ENCODE measurements around the gene D2HGDH. TPM values are rescaled to one million over a fixed set of nuclear protein-coding genes. Genes with fewer than 3 reads are reported as not detected.
A peak's percentile ranks its signal among the peaks of the same experiment; 100 is the strongest.

D2HGDH gene
- total RNA-seq, 1 donor from 2014 or later, result 55.4 TPM

DNA sequence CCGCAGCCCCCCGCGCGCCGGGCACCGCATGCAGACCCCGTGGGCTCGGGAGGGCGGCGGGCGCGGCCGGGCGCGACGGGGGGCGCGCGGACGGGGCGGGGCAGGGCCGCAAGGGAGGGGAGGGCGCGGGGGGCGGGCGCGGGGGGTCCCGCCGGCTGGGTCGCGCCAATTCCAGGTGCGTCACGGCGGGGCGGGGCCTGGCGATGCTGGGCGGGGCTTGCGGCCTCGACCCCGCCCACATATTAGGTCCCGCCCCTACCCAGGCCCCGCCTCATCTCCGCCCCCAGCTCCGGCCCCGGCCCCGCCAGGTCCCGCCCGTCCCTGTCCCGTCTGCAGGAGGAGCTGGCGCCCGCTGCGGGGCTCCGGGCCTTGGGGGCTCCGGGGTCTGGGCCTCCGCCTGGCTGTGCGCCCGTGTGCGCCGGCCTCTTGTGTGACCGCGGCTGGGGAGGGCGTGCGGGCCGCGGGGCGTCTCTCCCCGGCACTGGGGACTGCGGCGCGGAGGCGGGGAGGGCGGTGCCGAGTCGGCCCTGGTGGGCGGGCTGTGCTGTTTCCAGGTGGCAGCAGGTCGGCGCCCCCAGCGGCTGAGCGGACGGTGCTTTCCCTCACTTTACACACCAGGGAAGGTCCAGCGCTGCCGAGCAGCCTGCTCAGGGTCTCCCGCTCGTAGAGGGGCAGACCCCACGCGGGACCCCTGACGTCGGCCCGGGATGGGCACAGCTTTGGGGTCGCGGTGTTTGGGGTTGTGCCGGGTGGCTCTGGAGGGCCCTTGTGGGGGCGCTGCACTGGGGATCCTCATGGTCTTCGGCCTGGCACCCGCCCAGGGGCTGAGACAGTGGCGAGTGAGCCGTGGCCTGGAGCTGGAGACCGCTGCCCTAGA is 32.0 kb upstream of the D2HGDH start:
- CTCF ChIA-PET, result interaction anchor here (0.7 to 2.1 kb wide), 7 partner anchors 14 to 248 kb away, joined by 3 to 13 read pairs (median 4); partner anchors contain the start of genes D2HGDH and DTYMK
- Mint-ChIP-seq H3K36me3 (ENCODE audit: low read depth) (peaks cover 30% of the 10 kb centered on the region), H3K4me3 (peak overlapping the region; percentile 82), H3K27ac (peak overlapping the region; percentile 79), H3K9me3 (no peaks in the 10 kb centered on the region), H3K4me1 (peaks cover 26% of the 10 kb centered on the region), H3K27me3 (no peaks in the 10 kb centered on the region)
- POLR2A ChIA-PET, result interaction anchor here (0.7 to 6.6 kb wide), 21 partner anchors 8 to 1141 kb away, joined by 3 to 117 read pairs (median 5); partner anchors contain the start of genes ATG4B, CAPN10, D2HGDH and DTYMK
- peak; percentile 93 for DNase-seq
- ATAC-seq (ENCODE audit: low read depth), result peak; percentile 73
- intact Hi-C loops (cut with micrococcal nuclease), result loop anchor here (1.0 to 5.0 kb wide), 6 partner anchors 16 to 870 kb away; partner anchors contain the start of genes ATG4B, DTYMK and THAP4
- TF ChIP-seq, protein P1, sequence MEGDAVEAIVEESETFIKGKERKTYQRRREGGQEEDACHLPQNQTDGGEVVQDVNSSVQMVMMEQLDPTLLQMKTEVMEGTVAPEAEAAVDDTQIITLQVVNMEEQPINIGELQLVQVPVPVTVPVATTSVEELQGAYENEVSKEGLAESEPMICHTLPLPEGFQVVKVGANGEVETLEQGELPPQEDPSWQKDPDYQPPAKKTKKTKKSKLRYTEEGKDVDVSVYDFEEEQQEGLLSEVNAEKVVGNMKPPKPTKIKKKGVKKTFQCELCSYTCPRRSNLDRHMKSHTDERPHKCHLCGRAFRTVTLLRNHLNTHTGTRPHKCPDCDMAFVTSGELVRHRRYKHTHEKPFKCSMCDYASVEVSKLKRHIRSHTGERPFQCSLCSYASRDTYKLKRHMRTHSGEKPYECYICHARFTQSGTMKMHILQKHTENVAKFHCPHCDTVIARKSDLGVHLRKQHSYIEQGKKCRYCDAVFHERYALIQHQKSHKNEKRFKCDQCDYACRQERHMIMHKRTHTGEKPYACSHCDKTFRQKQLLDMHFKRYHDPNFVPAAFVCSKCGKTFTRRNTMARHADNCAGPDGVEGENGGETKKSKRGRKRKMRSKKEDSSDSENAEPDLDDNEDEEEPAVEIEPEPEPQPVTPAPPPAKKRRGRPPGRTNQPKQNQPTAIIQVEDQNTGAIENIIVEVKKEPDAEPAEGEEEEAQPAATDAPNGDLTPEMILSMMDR (IDR thresholded peaks at IDR 0.05), result no peak

DNA sequence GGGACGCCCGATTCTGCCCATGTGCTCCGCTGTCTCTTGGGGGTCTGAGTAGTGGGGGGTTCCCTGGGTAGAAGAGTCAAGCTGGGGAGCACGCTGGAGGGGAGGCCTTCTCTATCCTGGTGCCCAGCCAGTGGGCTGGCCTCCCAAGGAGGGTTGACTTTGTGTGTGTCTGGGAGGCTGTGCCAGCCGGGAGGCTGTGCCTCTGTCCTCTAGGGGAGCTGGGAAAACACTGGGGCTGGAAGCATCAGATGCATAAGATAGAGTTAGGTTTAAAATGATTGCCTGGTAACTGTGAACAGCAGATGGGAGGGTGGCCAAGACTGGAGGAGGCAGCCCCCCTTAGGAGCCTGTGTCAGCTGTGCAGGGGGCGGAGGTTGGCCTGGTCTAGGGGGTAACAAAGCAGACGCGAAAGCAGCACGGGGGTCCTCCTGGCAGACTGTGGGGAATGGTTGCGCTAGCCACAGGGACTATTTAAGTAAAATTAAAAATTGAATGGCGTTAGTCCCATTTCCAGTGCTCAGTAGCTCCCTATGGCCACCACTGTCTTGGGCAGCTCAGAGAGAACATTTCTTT is 31.3 kb upstream of the D2HGDH start:
- Mint-ChIP-seq H3K9me3 (no peaks in the 10 kb centered on the region), H3K27me3 (no peaks in the 10 kb centered on the region), H3K4me1 (peaks cover 26% of the 10 kb centered on the region), H3K4me3 (peak overlapping the region; percentile 82), H3K27ac (peak overlapping the region; percentile 79), H3K36me3 (ENCODE audit: low read depth) (peaks cover 35% of the 10 kb centered on the region)
- no peak for ATAC-seq (ENCODE audit: low read depth)
- intact Hi-C loops (cut with micrococcal nuclease), result loop anchor here (5.0 kb wide), 1 partner anchor 86 kb away; no protein-coding TSS in a partner anchor
- TF ChIP-seq, protein P1 (IDR thresholded peaks at IDR 0.05), result no peak
- CTCF ChIA-PET, result interaction anchor here (0.7 to 2.1 kb wide), 5 partner anchors 15 to 175 kb away, joined by 3 to 12 read pairs (median 4); partner anchors contain the start of gene DTYMK
- no peak for DNase-seq
- POLR2A ChIA-PET, result interaction anchor here (0.6 to 6.6 kb wide), 4 partner anchors 15 to 379 kb away, joined by 4 to 117 read pairs (median 42); partner anchors contain the start of genes D2HGDH and DTYMK

DNA sequence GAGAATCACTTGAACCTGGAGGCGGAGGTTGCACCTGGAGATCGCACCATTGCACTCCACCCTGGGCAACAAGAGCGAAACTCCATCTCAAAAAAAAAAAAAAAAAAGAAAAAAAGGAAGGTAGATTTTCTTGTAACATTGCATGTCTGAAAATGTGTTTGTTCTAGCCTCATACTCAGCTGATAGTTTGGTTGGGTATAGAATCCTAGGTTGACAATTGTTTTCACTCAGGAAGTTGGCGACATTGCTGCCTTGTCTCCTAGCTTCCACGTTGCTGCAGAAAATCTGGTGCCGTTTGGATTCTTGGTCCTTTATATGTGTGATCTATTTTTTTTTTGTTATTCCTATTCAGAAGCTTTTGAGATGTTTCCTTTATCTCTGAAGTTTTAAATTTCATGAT is 27.9 kb upstream of the D2HGDH start:
- Mint-ChIP-seq H3K9me3 (no peaks in the 10 kb centered on the region), H3K27ac (no peak overlapping the region), H3K27me3 (no peaks in the 10 kb centered on the region), H3K4me3 (no peak overlapping the region), H3K36me3 (ENCODE audit: low read depth) (peaks cover 60% of the 10 kb centered on the region), H3K4me1 (peaks cover 16% of the 10 kb centered on the region)
- TF ChIP-seq, protein P1 (IDR thresholded peaks at IDR 0.05), result no peak
- ChIA-PET CTCF (no interaction called here), POLR2A (interaction anchor here (0.8 to 1.0 kb wide), 3 partner anchors 20 to 175 kb away, joined by 3 to 9 read pairs (median 6); partner anchors contain the start of gene DTYMK)
- DNase-seq (no peak), ATAC-seq (ENCODE audit: low read depth) (no peak)
- intact Hi-C loops (cut with micrococcal nuclease), result no loop called here

DNA sequence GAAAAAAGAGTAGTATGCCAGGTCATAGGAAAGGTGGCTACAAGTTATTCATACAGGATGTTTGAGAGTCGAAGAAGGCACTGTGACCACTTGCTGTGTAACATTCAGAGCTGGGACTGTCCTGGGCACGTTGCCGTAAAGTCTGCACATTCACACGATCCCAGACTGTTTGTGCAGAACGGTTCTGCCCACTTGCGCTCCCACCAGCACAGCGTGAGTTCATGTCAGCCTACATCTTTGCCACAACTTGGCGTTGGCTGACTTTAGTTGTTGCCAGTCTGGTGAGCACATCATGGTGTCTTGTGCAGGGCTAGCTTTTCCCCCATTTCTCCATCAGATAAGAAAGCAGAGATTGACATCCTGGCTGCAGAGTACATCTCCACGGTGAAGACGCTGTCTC is 25.6 kb upstream of the D2HGDH start:
- DNase-seq, result no peak
- Mint-ChIP-seq H3K27ac (no peak overlapping the region), H3K9me3 (no peaks in the 10 kb centered on the region), H3K4me1 (peaks cover 3% of the 10 kb centered on the region), H3K36me3 (ENCODE audit: low read depth) (peaks cover 74% of the 10 kb centered on the region), H3K27me3 (no peaks in the 10 kb centered on the region), H3K4me3 (no peak overlapping the region)
- TF ChIP-seq, protein P1 (IDR thresholded peaks at IDR 0.05), result no peak
- no peak for ATAC-seq (ENCODE audit: low read depth)
- intact Hi-C loops (cut with micrococcal nuclease), result no loop called here
- ChIA-PET POLR2A (no interaction called here), CTCF (interaction anchor here (1.1 kb wide), 1 partner anchor 11 kb away, joined by 3 read pairs; no protein-coding TSS in a partner anchor)

Data from activated B cell treated with CpG ODN at 0.5 μM for 24 hours (primary cell).